GM12864 (cell line): Measurements from ENCODE around the gene NUP155.
"Not testable (repeated sequence)": the region's sequence is repeated elsewhere in the genome, so short reads cannot be mapped to it uniquely, and the experiment has no call there.

Experiments
- DNase-seq: peaks from one replicate; pipeline ENCODE4 v3.0.0-alpha.2; 2011; ENCODE audit warnings: low read depth
- H3K4me3 ChIP-seq: 2 replicates; pipeline ENCODE4 v1.5.1; 2011; ENCODE audit warnings: mild to moderate bottlenecking, low read depth, low read length, control low read depth
- TF ChIP-seq, protein P1 (sequence below): IDR thresholded peaks from 2 replicates; pipeline ENCODE4 v1.5.1; 2011; ENCODE audit warnings: low read depth, mild to moderate bottlenecking, moderate library complexity, low read length, control low read depth, inconsistent platforms; ENCODE audit errors: missing control alignments

NUP155 gene

GRCh38 chr5:37370864-37371726 lies at the start of gene NUP155:
TSS of gene NUP155 (minus strand) at chr5:37371106. CDS start at chr5:37370977, 129 bp downstream.
- H3K4me3 ChIP-seq = peak within 1 kb of the TSS; percentile 90
- DNase-seq = peak; percentile 85
- TF ChIP-seq, protein P1, sequence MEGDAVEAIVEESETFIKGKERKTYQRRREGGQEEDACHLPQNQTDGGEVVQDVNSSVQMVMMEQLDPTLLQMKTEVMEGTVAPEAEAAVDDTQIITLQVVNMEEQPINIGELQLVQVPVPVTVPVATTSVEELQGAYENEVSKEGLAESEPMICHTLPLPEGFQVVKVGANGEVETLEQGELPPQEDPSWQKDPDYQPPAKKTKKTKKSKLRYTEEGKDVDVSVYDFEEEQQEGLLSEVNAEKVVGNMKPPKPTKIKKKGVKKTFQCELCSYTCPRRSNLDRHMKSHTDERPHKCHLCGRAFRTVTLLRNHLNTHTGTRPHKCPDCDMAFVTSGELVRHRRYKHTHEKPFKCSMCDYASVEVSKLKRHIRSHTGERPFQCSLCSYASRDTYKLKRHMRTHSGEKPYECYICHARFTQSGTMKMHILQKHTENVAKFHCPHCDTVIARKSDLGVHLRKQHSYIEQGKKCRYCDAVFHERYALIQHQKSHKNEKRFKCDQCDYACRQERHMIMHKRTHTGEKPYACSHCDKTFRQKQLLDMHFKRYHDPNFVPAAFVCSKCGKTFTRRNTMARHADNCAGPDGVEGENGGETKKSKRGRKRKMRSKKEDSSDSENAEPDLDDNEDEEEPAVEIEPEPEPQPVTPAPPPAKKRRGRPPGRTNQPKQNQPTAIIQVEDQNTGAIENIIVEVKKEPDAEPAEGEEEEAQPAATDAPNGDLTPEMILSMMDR = no peak

DNA sequence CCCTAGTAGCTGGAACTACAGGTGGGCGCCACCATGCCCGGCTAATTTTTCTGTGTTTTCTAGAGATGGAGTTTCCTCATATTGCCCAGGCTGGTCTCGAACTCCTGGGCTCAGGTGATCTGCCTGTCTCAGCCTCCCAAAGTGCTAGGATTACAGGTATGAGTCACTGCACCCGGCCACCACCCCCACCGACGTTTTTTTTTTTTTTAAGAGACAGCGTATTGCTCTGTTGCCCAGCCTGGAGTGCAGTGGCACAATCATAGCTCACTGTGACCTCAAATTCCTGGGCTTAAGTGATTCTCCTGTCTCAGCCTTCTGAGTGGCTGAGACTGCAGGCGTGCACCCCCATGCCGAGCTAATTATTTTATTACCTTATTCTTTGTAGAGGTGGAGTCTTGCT lies 46.4 kb upstream of the NUP155 start:
- DNase-seq = no peak
- TF ChIP-seq, protein P1 = no peak
- no peak overlapping the region for H3K4me3 ChIP-seq

DNA sequence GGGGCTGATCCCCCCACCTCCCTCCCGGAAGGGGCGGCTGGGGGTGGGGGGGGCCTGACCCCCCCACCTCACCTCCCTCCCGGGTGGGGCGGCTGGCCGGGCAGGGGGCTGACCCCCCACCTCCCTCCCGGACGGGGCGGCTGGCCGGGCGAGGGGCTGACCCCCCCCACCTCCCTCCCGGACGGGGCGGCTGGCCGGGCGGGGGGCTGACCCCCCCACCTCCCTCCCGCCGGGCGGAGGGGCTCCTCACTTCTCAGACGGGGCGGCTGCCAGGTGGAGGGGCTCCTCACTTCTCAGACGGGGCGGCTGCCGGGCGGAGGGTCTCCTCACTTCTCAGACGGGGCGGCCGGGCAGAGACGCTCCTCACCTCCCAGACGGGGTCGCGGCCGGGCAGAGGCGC lies 44.5 kb upstream of the NUP155 start:
- not testable (repeated sequence) for H3K4me3 ChIP-seq, DNase-seq

GRCh38 chr5:37412515-37412914 lies 41.6 kb upstream of the NUP155 start:
- TF ChIP-seq, protein P1 = no peak
- H3K4me3 ChIP-seq = no peak overlapping the region
- no peak for DNase-seq

- TF ChIP-seq, protein P1 = no peak
- no peak overlapping the region for H3K4me3 ChIP-seq
- no peak for DNase-seq
These were observed 29.6 kb upstream of the NUP155 start for GRCh38 chr5:37400501-37400900.

- no peak for DNase-seq
- H3K4me3 ChIP-seq = no peak overlapping the region
- TF ChIP-seq, protein P1 = no peak
These were observed 25.4 kb upstream of the NUP155 start for GRCh38 chr5:37396352-37396751.

DNA sequence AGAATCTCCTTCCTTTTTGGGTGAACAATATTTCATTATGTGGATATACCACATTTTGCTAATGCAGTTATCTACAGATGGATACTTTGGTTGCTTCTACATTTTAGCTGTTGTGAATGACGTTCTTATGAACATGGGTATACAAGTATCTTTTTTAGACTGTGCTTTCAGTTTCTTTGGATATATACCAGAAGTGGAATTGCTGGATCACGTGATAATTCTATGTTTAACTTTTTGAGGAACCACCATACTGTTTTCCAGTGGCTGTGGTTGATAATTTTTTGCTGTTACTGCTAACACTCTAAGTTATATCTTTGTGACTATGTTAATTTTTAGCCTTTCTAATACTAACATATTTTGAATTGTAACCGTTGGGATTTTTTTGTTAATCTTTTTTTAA lies 20.7 kb upstream of the NUP155 start:
- DNase-seq = no peak
- no peak overlapping the region for H3K4me3 ChIP-seq
- TF ChIP-seq, protein P1 = no peak
